Mesenteric fat pad (tissue), 1 donor: ENCODE data around the gene TFAP2B. TPM values are rescaled to one million over a fixed set of nuclear protein-coding genes. Genes with fewer than 3 reads are reported as not detected.

ENCODE experiments used
- total RNA-seq: library from RNA; stranded (reverse); fragmentation: NEBNext Ultra II Directional; extraction: Animal tissue kit (Norgen Biotek cat#: 25700); gene quantifications from one replicate; pipeline ENCODE4 v1.2.1, GENCODE V29; 2021
- donor health status: DM: yes; HTN: yes; CAD: no.

Gene TFAP2B
- total RNA-seq, 1 donor from 2014 or later, result not detected

Other genes starting within 250 kb of the TFAP2B start
- not detected for gene TFAP2D, start 105.3 kb upstream of the TFAP2B start, total RNA-seq